ENCODE measurements around the gene SIM1. TPM values are rescaled to one million over a fixed set of nuclear protein-coding genes. Genes with fewer than 3 reads are reported as not detected.

The SIM1 gene
- total RNA-seq, 1 experiment from 2014 or later, result 0.17 TPM

DNA sequence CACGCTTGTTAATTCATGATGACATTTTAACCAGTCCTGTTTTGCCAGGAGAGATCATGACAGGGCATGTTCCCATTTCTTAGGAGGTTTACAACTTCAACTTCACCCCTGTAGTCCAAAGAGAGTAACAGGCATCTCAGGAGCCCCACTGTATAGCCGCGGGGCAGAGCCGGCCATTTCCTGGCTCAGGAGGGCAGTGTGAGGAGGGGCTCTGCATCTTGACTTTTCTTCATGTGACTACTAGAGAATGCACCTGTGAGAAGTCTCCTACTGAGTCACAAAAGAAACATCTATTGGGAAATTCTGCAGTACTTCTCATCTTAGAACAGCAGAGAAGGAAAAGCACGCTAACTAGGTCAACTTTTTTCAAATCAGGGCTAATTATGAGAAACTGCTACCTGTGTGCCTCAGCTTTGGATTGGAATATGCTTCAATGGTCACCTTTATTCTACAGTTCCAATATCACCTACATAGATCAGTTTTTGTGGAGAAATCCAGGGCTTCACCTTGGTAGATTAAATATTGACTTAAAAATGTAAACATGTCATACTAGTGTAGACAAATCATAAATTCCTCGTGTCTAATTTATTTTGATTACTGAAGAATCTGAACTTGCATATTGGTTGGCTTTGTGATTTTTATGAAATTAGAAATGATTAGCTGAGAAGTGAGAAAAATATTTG, 28.6 kb upstream of the SIM1 start:
- no peaks in the 10 kb centered on the region for H3K9me3 ChIP-seq (ENCODE audit: low read depth, low read length, poor library complexity, severe bottlenecking)
- intact Hi-C loops (cut with micrococcal nuclease; ENCODE audit: unreplicated experiment), result no loop called here
- DNase-seq (ENCODE audit: low spot score), result no peak
- no peak overlapping the region for H3K27ac ChIP-seq (ENCODE audit: low read depth, low read length, poor library complexity, severe bottlenecking)
- ChIA-PET CTCF (no interaction called here), POLR2A (ENCODE audit: low non-redundant PET) (no interaction called here)
- TF ChIP-seq, protein P1, sequence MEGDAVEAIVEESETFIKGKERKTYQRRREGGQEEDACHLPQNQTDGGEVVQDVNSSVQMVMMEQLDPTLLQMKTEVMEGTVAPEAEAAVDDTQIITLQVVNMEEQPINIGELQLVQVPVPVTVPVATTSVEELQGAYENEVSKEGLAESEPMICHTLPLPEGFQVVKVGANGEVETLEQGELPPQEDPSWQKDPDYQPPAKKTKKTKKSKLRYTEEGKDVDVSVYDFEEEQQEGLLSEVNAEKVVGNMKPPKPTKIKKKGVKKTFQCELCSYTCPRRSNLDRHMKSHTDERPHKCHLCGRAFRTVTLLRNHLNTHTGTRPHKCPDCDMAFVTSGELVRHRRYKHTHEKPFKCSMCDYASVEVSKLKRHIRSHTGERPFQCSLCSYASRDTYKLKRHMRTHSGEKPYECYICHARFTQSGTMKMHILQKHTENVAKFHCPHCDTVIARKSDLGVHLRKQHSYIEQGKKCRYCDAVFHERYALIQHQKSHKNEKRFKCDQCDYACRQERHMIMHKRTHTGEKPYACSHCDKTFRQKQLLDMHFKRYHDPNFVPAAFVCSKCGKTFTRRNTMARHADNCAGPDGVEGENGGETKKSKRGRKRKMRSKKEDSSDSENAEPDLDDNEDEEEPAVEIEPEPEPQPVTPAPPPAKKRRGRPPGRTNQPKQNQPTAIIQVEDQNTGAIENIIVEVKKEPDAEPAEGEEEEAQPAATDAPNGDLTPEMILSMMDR (conservative IDR thresholded peaks at IDR 0.05; ENCODE audit: low read depth, low read length), result no peak
- no peak for TF ChIP-seq EZH2 (IDR thresholded peaks at IDR 0.05; ENCODE audit: borderline replicate concordance, low read depth, low read length, poor library complexity, severe bottlenecking)
- H3K4me3 ChIP-seq (ENCODE audit: low read depth, low read length, poor library complexity, severe bottlenecking), result no peak overlapping the region
- no peaks in the 10 kb centered on the region for H3K4me1 ChIP-seq (ENCODE audit: insufficient read depth, low read length, poor library complexity, severe bottlenecking)
- H3K36me3 ChIP-seq (ENCODE audit: insufficient read depth, low read length, poor library complexity, severe bottlenecking), result no peaks in the 10 kb centered on the region
- no peaks in the 10 kb centered on the region for H3K27me3 ChIP-seq (replicated peaks; ENCODE audit: insufficient read depth, low read depth, low read length, poor library complexity)
- BruUV-seq (replicated peaks), result no TSS peak

DNA sequence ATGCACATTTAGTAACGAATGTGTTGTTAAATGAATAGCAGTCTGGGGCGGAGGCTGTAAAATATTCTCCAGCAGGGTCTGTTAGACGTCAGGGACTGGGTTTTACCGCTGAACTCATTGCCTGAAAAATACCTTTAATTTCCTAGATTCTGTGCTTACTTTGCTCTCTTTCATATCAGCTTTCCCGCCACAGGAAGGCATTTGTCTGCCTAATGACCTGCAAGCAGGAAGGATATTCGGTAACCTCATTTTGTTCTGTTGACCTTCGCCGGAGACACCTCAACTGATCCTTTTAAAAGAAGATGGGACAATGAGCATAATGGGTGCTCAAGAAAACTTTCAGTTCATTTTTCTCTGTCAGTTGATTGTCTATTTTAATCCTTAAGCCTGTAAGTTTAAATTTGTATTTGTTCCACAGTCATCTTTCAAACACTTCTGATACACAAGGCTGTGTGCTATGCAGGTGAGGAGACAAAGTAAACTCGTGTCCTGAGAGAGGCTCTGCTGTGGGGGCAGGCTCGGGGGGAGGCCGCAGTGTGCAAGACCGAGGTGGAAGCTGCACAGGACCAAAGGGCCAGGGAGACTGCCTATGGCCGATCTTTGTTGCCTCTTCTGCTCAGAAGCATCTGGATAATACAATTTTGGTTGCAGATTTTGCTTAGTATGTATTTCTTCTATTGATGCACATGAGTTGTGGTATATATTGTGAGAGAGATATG, 27.4 kb upstream of the SIM1 start:
- POLR2A ChIA-PET (ENCODE audit: low non-redundant PET), result no interaction called here
- no peaks in the 10 kb centered on the region for H3K9me3 ChIP-seq (ENCODE audit: low read depth, low read length, poor library complexity, severe bottlenecking)
- BruUV-seq (replicated peaks), result no TSS peak
- H3K4me1 ChIP-seq (ENCODE audit: insufficient read depth, low read length, poor library complexity, severe bottlenecking), result no peaks in the 10 kb centered on the region
- TF ChIP-seq, protein P1 (conservative IDR thresholded peaks at IDR 0.05; ENCODE audit: low read depth, low read length), result no peak
- TF ChIP-seq EZH2 (IDR thresholded peaks at IDR 0.05; ENCODE audit: borderline replicate concordance, low read depth, low read length, poor library complexity, severe bottlenecking), result no peak
- CTCF ChIA-PET, result no interaction called here
- no peaks in the 10 kb centered on the region for H3K27me3 ChIP-seq (replicated peaks; ENCODE audit: insufficient read depth, low read depth, low read length, poor library complexity)
- intact Hi-C loops (cut with micrococcal nuclease; ENCODE audit: unreplicated experiment), result no loop called here
- no peak overlapping the region for H3K4me3 ChIP-seq (ENCODE audit: low read depth, low read length, poor library complexity, severe bottlenecking)
- H3K27ac ChIP-seq (ENCODE audit: low read depth, low read length, poor library complexity, severe bottlenecking), result no peak overlapping the region
- no peak for DNase-seq (ENCODE audit: low spot score)
- no peaks in the 10 kb centered on the region for H3K36me3 ChIP-seq (ENCODE audit: insufficient read depth, low read length, poor library complexity, severe bottlenecking)

DNA sequence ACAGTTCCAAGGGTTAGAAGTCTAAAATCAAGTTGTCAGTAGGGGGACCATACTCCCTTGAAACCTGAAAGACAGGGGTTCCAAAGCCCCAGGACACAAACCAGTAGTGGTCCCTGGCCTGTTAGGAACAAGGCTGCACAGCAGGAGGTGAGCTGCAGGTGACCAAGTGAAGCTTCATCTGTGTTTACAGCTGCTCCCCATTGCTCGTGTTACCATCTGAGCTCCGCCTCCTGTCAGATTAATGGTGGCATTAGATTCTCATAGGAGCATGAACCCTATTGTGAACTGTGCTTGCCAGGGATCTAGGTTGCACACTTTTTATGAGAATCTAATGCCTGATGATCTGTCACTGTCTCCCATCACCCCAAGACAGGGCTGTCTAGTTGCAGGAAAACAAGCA, 25.3 kb upstream of the SIM1 start:
- H3K4me3 ChIP-seq (ENCODE audit: low read depth, low read length, poor library complexity, severe bottlenecking), result no peak overlapping the region
- POLR2A ChIA-PET (ENCODE audit: low non-redundant PET), result no interaction called here
- H3K4me1 ChIP-seq (ENCODE audit: insufficient read depth, low read length, poor library complexity, severe bottlenecking), result no peaks in the 10 kb centered on the region
- no peak for DNase-seq (ENCODE audit: low spot score)
- H3K27ac ChIP-seq (ENCODE audit: low read depth, low read length, poor library complexity, severe bottlenecking), result no peak overlapping the region
- no peaks in the 10 kb centered on the region for H3K27me3 ChIP-seq (replicated peaks; ENCODE audit: insufficient read depth, low read depth, low read length, poor library complexity)
- no TSS peak for BruUV-seq (replicated peaks)
- TF ChIP-seq EZH2 (IDR thresholded peaks at IDR 0.05; ENCODE audit: borderline replicate concordance, low read depth, low read length, poor library complexity, severe bottlenecking), result no peak
- TF ChIP-seq, protein P1 (conservative IDR thresholded peaks at IDR 0.05; ENCODE audit: low read depth, low read length), result no peak
- intact Hi-C loops (cut with micrococcal nuclease; ENCODE audit: unreplicated experiment), result no loop called here
- no peaks in the 10 kb centered on the region for H3K36me3 ChIP-seq (ENCODE audit: insufficient read depth, low read length, poor library complexity, severe bottlenecking)
- no peaks in the 10 kb centered on the region for H3K9me3 ChIP-seq (ENCODE audit: low read depth, low read length, poor library complexity, severe bottlenecking)
- CTCF ChIA-PET, result no interaction called here

Data from A673 (cell line).